Measurements from ENCODE around the gene GPR17.
A peak's percentile ranks its signal among the peaks of the same experiment; 100 is the strongest.

The GPR17 gene

GRCh38 chr2:127655209-127656073, 9.5 kb downstream of the GPR17 start:
- peak; percentile 17 for DNase-seq

GRCh38 chr2:127656569-127657231, 10.7 kb downstream of the GPR17 start:
- DNase-seq, result peak; percentile 13

- DNase-seq, result peak; percentile 6
These were observed 11.3 kb downstream of the GPR17 start for GRCh38 chr2:127657232-127657595.

DNA sequence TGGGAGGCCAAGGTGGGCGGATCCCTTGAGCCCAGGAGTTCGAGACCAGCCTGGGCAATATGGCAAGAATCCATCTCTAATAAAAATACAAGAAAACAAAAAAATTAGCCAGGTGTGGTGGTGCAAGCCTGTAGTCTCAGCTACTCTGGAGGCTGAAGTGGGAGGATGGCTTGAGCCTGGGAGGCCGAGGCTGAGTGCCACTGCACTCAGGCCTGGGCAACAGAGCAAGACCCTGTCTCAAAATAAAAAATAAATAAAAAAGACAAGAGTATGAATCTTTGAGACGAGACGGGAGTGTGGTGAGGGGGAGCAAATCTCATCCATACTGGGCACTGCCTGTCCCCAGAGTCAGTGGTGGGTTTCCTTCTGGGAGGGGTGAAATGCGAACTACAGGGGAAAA, 12.2 kb downstream of the GPR17 start:
- DNase-seq, result no peak

- peak; percentile 16 for DNase-seq
These were observed 12.9 kb downstream of the GPR17 start for GRCh38 chr2:127658641-127659407.

DNA sequence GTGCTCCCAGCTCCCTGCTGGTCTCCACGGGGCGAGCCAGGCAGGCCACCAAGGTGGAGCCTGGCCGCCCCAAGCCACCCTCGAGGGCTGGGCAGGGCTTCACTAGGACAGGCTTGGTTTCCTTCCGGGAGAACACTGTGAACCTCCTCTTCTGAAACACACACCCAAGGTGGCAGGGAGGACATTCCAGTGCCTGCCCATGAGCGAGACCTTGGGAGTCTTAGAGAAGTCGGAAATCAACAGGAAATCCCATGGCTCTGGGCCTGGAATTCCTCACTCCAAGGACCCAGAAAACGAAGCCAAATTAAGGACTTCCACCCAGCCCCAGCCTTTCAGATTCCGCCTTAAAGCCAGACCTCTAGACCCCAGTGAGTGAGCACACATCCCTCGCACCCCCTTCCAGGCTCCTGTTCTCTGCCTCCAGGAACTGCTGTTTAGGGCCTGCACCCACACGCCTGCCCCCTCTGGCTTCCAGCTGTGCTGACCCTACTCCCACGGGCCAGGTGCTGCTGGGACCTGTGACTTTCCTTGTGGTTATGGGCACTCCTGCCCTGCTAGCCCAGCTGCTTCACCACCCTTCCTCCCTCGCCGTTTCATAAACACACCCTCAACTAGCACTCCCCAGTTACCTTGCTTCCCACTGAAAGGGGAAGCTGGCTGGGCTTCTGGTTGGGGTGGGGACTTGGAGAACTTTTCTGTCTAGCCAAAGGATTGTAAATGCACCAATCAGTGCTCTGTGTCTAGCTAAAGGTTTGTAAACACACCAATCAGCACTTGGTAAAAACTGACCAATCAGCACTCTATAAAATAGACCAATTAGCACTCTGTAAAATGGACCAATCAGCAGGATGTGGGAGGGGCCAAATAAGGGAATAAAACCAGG, 13.7 kb downstream of the GPR17 start:
- DNase-seq, result peak; percentile 24

- no peak for DNase-seq
These were observed 14.3 kb downstream of the GPR17 start for GRCh38 chr2:127660291-127660578.

GRCh38 chr2:127661072-127661649, 15.2 kb downstream of the GPR17 start:
- no peak for DNase-seq

- peak; percentile 11 for DNase-seq
These were observed 16.1 kb downstream of the GPR17 start for GRCh38 chr2:127661949-127662510.

GRCh38 chr2:127662937-127663565, 17.1 kb downstream of the GPR17 start:
- peak; percentile 17 for DNase-seq

GRCh38 chr2:127663566-127664064, 17.7 kb downstream of the GPR17 start:
- DNase-seq, result peak; percentile 9

DNA sequence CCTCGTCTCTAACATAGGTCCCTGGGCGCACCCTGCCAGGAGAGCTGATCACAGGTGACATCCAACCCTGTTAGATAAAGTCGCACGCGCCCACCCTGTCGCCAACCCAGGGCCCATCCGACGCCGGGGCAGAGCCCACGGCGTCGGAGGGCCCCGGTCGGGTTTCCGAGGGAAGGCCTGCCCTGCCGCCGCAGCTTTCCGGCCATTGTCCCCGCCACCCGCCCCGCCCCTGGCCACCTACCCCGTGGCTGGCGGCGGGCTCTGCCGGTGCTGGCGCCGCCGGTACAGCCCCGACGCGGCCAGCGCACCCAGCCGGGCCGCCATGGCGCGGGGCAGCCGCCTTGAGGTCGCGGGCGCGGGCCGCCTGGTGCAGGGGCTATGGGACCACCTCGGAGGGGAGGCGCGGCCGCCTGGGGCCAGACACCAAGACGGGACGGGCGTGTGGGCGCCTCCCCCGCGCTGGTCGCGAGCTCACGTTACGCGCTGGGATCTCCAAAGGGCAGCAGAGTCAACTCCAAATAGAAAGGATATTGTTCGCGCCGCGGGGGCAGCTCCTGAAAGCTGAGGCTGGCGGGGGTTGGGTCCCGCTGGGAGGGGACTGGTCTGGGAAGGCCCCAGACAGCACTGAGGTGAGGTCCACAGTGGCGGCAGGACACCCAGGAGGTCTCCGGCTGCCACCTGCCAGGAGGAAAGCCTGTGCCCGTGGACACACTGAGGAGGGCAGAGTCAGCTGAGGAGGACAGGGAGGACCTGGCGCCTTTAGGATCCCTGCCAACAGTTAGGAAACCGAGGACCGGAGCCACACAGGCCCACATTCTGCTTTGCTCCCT, 18.3 kb downstream of the GPR17 start:
- DNase-seq, result peak; percentile 29

GRCh38 chr2:127664895-127665225, 18.9 kb downstream of the GPR17 start:
- DNase-seq, result no peak

- DNase-seq, result no peak
These were observed 19.4 kb downstream of the GPR17 start for GRCh38 chr2:127665267-127665893.

- no peak for DNase-seq
These were observed 23.1 kb downstream of the GPR17 start for GRCh38 chr2:127669056-127669455.

DNA sequence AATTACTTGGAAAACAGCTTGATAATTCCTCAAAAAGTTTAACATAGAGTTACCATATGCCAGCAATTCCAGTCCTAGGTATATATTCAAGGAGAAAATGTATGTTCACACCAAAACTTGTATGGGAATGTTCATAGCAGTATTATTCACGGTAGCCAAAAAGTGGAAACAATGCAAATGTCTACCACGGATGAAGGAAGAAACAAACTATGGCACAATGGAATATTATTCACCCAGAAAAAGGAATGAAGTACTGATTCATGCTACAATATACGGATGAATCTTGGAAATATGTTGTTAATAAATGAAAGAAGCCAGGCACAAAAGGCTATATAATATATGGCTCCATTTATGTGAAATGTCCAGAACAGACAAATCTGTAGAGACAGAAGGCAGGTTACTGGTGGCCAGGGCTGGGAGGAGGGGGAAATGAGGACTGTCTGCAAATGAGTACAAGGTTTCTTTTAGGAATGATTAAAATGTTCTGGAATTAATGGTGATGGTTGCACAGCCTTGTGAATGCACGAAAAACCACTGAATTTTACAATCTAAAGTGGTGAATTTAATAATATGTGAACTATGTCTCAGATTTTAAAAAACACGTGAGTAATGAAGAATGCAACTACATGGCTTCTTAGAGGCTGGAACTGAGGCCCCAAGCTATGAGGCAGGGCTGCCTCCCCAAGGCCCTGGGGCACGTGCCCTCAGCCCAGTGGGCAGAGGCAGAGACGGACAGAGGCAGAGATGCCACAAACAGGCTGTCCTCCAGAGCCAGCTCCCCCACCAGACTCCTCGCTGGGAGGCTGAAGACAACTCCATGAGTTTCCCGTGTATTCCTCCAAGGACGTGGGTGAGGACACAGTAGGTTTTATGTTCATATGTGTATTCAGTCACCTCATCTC, 24.4 kb downstream of the GPR17 start:
- DNase-seq, result no peak

DNA sequence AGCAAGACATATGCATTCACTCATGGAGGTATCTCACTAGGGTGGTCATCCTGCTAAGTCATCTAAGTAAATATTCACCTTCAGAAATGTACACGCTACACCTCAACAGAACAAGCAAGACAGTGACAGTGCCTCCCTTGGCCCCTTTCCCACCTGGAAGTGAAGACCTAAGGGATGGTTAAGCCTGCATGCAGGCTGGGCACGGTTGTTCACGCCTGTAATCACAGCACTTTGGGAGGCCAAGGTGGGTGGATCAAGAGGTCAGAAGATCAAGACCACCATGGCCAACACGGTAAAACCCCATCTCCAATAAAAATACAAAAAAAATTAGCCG, 25.0 kb downstream of the GPR17 start:
- no peak for DNase-seq

DNA sequence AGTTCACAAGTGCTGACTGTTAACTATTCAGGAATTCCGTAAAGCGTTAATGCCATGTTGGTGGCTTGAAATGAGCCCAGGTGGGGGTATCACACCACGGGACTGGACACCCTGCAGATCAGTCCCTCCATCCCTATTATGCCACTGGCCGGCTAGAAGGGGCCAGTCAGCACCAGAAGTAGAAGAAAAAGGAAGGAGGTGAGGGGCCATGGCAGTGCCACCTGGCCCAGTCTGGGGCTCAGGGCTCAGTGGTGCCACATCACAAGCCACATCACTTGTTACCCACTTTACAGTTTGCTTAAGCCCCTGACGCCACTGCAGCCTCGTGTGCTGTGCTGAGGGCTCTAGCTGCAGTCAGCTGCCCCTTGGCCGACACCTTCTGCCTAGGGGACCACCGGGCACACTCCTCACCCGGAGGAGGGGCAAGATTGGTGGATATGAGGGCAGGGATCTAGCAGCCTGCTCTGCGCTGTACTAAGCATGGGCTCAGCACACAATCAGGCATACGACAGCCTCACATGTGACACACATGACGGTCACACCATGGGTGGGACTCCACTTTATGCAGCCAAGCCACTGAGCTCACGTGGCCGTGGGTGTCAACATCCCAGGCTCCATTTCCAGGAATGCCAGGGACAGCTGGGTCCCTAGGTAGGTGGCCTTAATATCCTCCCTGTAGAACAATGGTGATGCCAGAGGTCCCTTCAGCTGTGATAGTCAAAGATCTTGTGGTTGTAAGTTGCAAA, 25.8 kb downstream of the GPR17 start:
- DNase-seq, result peak; percentile 13

All from right hindlimb (tissue), 1 donor.